A549 (cell line): ENCODE results near the gene MESP2. TPM values are rescaled to one million over a fixed set of nuclear protein-coding genes. Genes with fewer than 3 reads are reported as not detected.

ENCODE experiments used
- ATAC-seq, 2 experiments: fragments of 200-7000 bp in 1 of 2; fragments of >200 bp in 1 of 2; cut with Nextera tagmentation in 1 of 2; cut with Tn5 transposase in 1 of 2; 3 replicates each; pipeline versions ENCODE4 v1.8.0 to v1.9.1; 2018 to 2020; ENCODE audit warnings: mild to moderate bottlenecking in 1 of 2, moderate library complexity in 1 of 2
- CTCF ChIA-PET: fragments of 300-600 bp; sonication (Branson Sonifier 250); formaldehyde crosslinking; extraction: SDS; loops from one replicate; lab custom pipeline; 2021; ENCODE audit warnings: antibody characterized with exemption, inconsistent platforms; lab: Yijun Ruan, JAX
- POLR2A ChIA-PET: fragments of 350-600 bp; formaldehyde crosslinking; extraction: SDS; loops from one replicate; lab custom pipeline; 2021; ENCODE audit warnings: antibody characterized with exemption, inconsistent platforms; lab: Yijun Ruan, JAX
- DNase-seq, 2 experiments: peaks; one replicate each; pipeline versions ENCODE4 v3.0.0 to v3.0.0-alpha.2; 2011 to 2016; ENCODE audit warnings: low read depth in 1 of 2, low spot score in 1 of 2
- FAIRE-seq: peaks from 2 replicates; lab custom pipeline; 2011; peaks lifted over from hg19 to GRCh38; lab: Jason Lieb, UNC
- H3K27ac ChIP-seq, 2 experiments: fragments of >200 bp; sonication (Bioruptor Twin); formaldehyde crosslinking; 3 replicates each; pipeline ENCODE4 v1.5.1; 2016 to 2017
- H3K4me1 ChIP-seq: fragments of >200 bp; sonication (Bioruptor Twin); formaldehyde crosslinking; 3 replicates; pipeline ENCODE4 v1.6.1; 2016
- H3K4me2 ChIP-seq: fragments of >200 bp; sonication (Bioruptor Twin); formaldehyde crosslinking; 3 replicates; pipeline ENCODE4 v1.6.1; 2016
- H3K4me3 ChIP-seq: fragments of >200 bp; sonication (Bioruptor Twin); formaldehyde crosslinking; 3 replicates; pipeline ENCODE4 v1.5.1; 2016
- H3K9me3 ChIP-seq: fragments of >200 bp; sonication (Bioruptor Twin); formaldehyde crosslinking; 3 replicates; pipeline ENCODE4 v1.6.1; 2016
- BHLHE40 ChIP-seq: IDR thresholded peaks from 2 replicates; pipeline ENCODE4 v1.6.1; 2012; ENCODE audit warnings: low read depth, low read length, inconsistent platforms
- CEBPB ChIP-seq, 2 experiments: fragments of >200 bp in 1 of 2; sonication (Bioruptor Twin) in 1 of 2; formaldehyde crosslinking in 1 of 2; IDR thresholded peaks; 2 replicates each; pipeline ENCODE4 v1.6.1; 2012 to 2016
- GATA3 ChIP-seq: IDR thresholded peaks from 2 replicates; pipeline ENCODE4 v1.6.1; 2012; ENCODE audit warnings: borderline replicate concordance
- HOXB5 ChIP-seq: fragments of 250-450 bp; sonication (Bioruptor Pico); IDR thresholded peaks from 2 replicates; pipeline ENCODE4 v1.5.0; 2020; ENCODE audit warnings: mild to moderate bottlenecking, moderate library complexity
- JUN ChIP-seq, 2 experiments: fragments of >200 bp; sonication (Bioruptor Twin); formaldehyde crosslinking; IDR thresholded peaks; 2 replicates in 1 of 2; 3 replicates in 1 of 2; pipeline ENCODE4 v1.6.1; 2016 to 2017
- KDM5A ChIP-seq: fragments of 200-600 bp; sonication (generic); IDR thresholded peaks from 2 replicates; pipeline ENCODE4 v1.6.1; 2016; ENCODE audit warnings: antibody characterized with exemption, mild to moderate bottlenecking
- NFE2L2 ChIP-seq: fragments of 150-350 bp; conservative IDR thresholded peaks from 2 replicates; pipeline ENCODE4 v1.6.1; 2014; ENCODE audit warnings: low read length
- POLR2A ChIP-seq: IDR thresholded peaks from 2 replicates; pipeline ENCODE4 v1.6.1; 2012; ENCODE audit warnings: mild to moderate bottlenecking, low read length
- POLR2AphosphoS2 ChIP-seq: conservative IDR thresholded peaks from 2 replicates; pipeline ENCODE4 v1.6.1; 2012; ENCODE audit warnings: low read length, improper control_type of control experiment, inconsistent platforms
- RAD21 ChIP-seq, 2 experiments: fragments of >200 bp in 1 of 2; sonication (Bioruptor Twin) in 1 of 2; formaldehyde crosslinking in 1 of 2; IDR thresholded peaks in 1 of 2; conservative IDR thresholded peaks in 1 of 2; 2 replicates in 1 of 2; 3 replicates in 1 of 2; pipeline ENCODE4 v1.6.1; 2012 to 2018; ENCODE audit warnings: inconsistent platforms in 1 of 2
- RARB ChIP-seq: fragments of 250-450 bp; sonication (Bioruptor Pico); IDR thresholded peaks from 2 replicates; pipeline ENCODE4 v1.8.0; 2021; ENCODE audit warnings: mild to moderate bottlenecking, moderate library complexity
- RFX5 ChIP-seq: fragments of 450-650 bp; IDR thresholded peaks from 2 replicates; pipeline ENCODE4 v1.7.1; 2014; ENCODE audit warnings: antibody characterized with exemption, mild to moderate bottlenecking, moderate library complexity
- SMC3 ChIP-seq: fragments of >200 bp; sonication (Bioruptor Twin); formaldehyde crosslinking; IDR thresholded peaks from 3 replicates; pipeline ENCODE4 v1.6.1; 2018; ENCODE audit warnings: inconsistent platforms
- TFCP2L1 ChIP-seq: fragments of 250-450 bp; sonication (Bioruptor Pico); IDR thresholded peaks from 2 replicates; pipeline ENCODE4 v1.5.0; 2021; ENCODE audit warnings: mild to moderate bottlenecking
- TP53 ChIP-seq: fragments of 250-450 bp; sonication (Bioruptor Pico); IDR thresholded peaks from 2 replicates; pipeline ENCODE4 v1.5.0; 2021; ENCODE audit warnings: mild to moderate bottlenecking, moderate library complexity
- ZC3H11A ChIP-seq: fragments of 450-650 bp; IDR thresholded peaks from 2 replicates; pipeline ENCODE4 v1.6.1; 2014; ENCODE audit warnings: antibody characterized with exemption, mild to moderate bottlenecking
- WGBS: methylation state at CpG from one replicate; pipeline ENCODE4 v1.1.6; 2017; ENCODE audit errors: missing lambda C conversion rate; 5-methylcytosine and 5-hydroxymethylcytosine counted together
- polyA plus RNA-seq, 4 experiments: library from polyadenylated mRNA; depleted of rRNA in 3 of 4; stranded (reverse); fragments of >200 nt; fragmentation: RNase III in 1 of 4; extraction: RNeasy Plus Mini Kit Qiagen cat#74134 plus additional on column Dnase treatment in 1 of 4; gene quantifications; 2 replicates in 3 of 4; 3 replicates in 1 of 4; pipeline ENCODE4 v1.2.3, GENCODE V29; 2011 to 2017
- TF ChIP-seq, protein P1 (sequence below): IDR thresholded peaks from 2 replicates; pipeline ENCODE4 v1.6.1; 2012; ENCODE audit warnings: low read depth, borderline replicate concordance
- TF ChIP-seq, protein P2 (sequence below): fragments of >200 bp; sonication (Bioruptor Twin); formaldehyde crosslinking; IDR thresholded peaks from 3 replicates; pipeline ENCODE4 v1.5.1; 2016
- TF ChIP-seq, protein P3 (sequence below): fragments of 150-350 bp; IDR thresholded peaks from 2 replicates; pipeline ENCODE4 v1.6.1; 2014; ENCODE audit warnings: low read depth, mild to moderate bottlenecking, low read length
- TF ChIP-seq, protein P4 (sequence below): fragments of 250-450 bp; sonication (Bioruptor Pico); IDR thresholded peaks from 2 replicates; pipeline ENCODE4 v1.5.0; 2021; ENCODE audit warnings: mild to moderate bottlenecking, moderate library complexity, borderline replicate concordance
- TF ChIP-seq, protein P5 (sequence below): fragments of >200 bp; sonication (Bioruptor Twin); formaldehyde crosslinking; IDR thresholded peaks from 3 replicates; pipeline ENCODE4 v1.6.1; 2016

MESP2 gene
- polyA plus RNA-seq, 2 of the 4 experiments (the other 2 are of a cell fraction) = 0.22 to 0.57 TPM

DNA sequence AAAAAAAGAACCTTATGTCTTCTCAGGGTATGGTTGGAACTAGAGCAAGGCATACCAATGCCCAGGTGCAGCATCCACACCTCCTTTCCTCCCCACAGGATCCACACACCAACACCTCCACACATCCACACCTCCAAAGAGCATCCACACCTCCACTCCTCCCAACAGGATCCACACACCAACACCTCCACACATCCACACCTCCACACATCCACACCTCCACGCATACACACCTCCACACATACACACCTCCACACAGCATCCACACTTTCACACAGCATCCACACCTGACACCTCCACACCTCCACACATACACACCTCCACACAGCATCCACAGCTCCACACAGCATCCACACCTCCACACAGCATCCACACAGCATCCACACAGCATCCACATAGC is 30.4 kb upstream of the MESP2 start:
- WGBS = 82% methylated on average over 1 of the region's 1 CpG
- POLR2A ChIA-PET = no interaction called here
- Histone ChIP-seq H3K4me1 (peaks cover 8% of the 10 kb centered on the region; the same call in 2 of the 3 replicates), H3K9me3 (no peaks in the 10 kb centered on the region), H3K4me3 (no peak overlapping the region), H3K4me2 (no peak overlapping the region), H3K27ac (no peak overlapping the region)
- FAIRE-seq = no peak
- no peak for TF ChIP-seq POLR2AphosphoS2
- TF ChIP-seq TFCP2L1 (CRISPR knock-in tag) = no peak
- TF ChIP-seq RARB = no peak
- no peak for TF ChIP-seq RFX5
- TF ChIP-seq GATA3 = no peak
- TF ChIP-seq, protein P1, sequence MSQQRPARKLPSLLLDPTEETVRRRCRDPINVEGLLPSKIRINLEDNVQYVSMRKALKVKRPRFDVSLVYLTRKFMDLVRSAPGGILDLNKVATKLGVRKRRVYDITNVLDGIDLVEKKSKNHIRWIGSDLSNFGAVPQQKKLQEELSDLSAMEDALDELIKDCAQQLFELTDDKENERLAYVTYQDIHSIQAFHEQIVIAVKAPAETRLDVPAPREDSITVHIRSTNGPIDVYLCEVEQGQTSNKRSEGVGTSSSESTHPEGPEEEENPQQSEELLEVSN = no peak
- TF ChIP-seq POLR2A = no peak
- TF ChIP-seq, protein P2, sequence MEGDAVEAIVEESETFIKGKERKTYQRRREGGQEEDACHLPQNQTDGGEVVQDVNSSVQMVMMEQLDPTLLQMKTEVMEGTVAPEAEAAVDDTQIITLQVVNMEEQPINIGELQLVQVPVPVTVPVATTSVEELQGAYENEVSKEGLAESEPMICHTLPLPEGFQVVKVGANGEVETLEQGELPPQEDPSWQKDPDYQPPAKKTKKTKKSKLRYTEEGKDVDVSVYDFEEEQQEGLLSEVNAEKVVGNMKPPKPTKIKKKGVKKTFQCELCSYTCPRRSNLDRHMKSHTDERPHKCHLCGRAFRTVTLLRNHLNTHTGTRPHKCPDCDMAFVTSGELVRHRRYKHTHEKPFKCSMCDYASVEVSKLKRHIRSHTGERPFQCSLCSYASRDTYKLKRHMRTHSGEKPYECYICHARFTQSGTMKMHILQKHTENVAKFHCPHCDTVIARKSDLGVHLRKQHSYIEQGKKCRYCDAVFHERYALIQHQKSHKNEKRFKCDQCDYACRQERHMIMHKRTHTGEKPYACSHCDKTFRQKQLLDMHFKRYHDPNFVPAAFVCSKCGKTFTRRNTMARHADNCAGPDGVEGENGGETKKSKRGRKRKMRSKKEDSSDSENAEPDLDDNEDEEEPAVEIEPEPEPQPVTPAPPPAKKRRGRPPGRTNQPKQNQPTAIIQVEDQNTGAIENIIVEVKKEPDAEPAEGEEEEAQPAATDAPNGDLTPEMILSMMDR = no peak
- no peak for TF ChIP-seq JUN (IDR thresholded peaks at IDR 0.05)
- no peak for TF ChIP-seq KDM5A
- TF ChIP-seq, protein P3, sequence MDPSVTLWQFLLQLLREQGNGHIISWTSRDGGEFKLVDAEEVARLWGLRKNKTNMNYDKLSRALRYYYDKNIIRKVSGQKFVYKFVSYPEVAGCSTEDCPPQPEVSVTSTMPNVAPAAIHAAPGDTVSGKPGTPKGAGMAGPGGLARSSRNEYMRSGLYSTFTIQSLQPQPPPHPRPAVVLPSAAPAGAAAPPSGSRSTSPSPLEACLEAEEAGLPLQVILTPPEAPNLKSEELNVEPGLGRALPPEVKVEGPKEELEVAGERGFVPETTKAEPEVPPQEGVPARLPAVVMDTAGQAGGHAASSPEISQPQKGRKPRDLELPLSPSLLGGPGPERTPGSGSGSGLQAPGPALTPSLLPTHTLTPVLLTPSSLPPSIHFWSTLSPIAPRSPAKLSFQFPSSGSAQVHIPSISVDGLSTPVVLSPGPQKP = no peak
- no peak for TF ChIP-seq BHLHE40
- no peak for ATAC-seq
- DNase-seq = no peak
- CTCF ChIA-PET = interaction anchor here (1.3 to 6.4 kb wide), 4 partner anchors 15 to 143 kb away, joined by 3 to 110 read pairs (median 14); no protein-coding TSS in a partner anchor

DNA sequence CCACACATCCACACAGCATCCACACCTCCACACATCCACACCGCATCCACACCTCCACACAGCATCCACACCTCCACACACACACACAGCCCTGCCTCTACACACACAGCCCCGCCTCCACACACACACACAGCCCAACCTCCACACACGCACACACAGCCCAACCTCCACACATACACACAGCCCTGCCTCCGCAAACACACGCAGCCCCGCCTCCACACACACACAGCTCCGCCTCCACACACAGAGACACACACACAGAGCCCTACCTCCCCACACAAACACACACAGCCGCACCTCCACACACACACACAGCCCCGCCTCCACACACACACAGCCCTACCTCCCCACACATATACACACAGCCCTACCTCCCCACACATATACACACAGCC is 29.7 kb upstream of the MESP2 start:
- Histone ChIP-seq H3K4me2 (no peak overlapping the region), H3K4me3 (no peak overlapping the region), H3K9me3 (no peaks in the 10 kb centered on the region), H3K4me1 (peaks cover 10% of the 10 kb centered on the region), H3K27ac (no peak overlapping the region)
- ATAC-seq (no peak), FAIRE-seq (no peak), DNase-seq (peak in 1 of 2 experiments; percentile 35)
- CTCF ChIA-PET = interaction anchor here (1.1 to 2.9 kb wide), 2 partner anchors 14 to 19 kb away, joined by 3 to 17 read pairs; no protein-coding TSS in a partner anchor
- no peak for TF ChIP-seq HOXB5 (CRISPR knock-in tag)
- POLR2A ChIA-PET = no interaction called here
- 62% methylated on average over 9 of the region's 9 CpGs for WGBS

DNA sequence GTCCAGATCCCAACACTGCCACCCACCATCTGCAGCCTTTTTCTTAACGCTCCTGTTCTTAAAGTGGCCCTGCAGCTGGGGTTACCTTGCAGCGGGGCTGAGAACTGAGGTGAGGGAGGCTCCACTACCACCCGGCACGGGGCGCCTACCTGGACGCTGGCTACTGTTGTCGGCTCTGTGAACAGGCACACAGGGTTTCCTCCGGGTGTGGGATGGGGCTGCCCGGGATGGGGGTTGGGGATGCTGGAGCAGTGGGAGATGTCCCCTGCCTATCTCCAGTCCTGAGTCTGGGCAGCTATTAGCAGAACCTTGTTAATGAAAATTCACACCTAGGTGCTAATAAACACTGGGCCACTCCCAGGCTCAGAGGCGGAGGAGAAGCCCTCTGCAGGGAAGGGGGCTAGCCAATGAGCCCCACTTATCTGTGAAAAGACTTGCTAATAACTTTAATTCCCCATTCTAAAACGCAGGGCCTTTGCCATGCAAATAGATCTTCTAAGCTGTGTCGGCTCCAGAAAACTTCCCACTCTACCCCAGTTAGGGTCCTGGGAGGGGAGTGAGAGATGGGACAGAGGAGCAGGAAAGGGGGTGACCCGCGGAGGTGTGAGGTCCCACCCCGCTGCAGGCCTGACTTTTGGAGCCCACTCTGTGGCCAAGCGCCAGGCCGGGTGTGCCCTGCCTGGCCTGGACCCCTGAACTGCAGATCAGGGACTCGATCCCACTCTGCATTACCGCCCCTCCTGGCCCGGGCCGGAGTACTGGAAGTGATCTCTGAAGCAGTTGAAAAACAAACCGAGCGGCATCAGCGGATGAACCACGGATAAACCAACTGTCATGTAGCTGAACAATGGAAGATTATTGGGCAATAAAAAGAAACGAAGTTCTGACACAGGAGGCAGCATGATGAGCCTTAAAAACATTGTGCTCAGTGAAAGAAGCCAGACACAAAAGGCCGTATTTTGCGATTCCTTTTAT is 28.1 kb upstream of the MESP2 start:
- no peak for DNase-seq
- no peak overlapping the region for H3K27ac ChIP-seq
- POLR2A ChIA-PET = no interaction called here
- no peaks in the 10 kb centered on the region for H3K9me3 ChIP-seq
- H3K4me1 ChIP-seq = peaks cover 13% of the 10 kb centered on the region
- H3K4me2 ChIP-seq = no peak overlapping the region
- no peak overlapping the region for H3K4me3 ChIP-seq
- CTCF ChIA-PET = interaction anchor here (0.6 to 8.1 kb wide), 9 partner anchors 7 to 389 kb away, joined by 3 to 100 read pairs (median 4); no protein-coding TSS in a partner anchor
- 85% methylated on average over 25 of the region's 28 CpGs for WGBS
- FAIRE-seq = no peak
- no peak for ATAC-seq
- TF ChIP-seq CEBPB (IDR thresholded peaks at IDR 0.05) (no peak), SMC3 (no peak), TP53 (no peak), ZC3H11A (no peak), NFE2L2 (no peak), RAD21 (conservative IDR thresholded peaks at IDR 0.05 in 1 of 2, IDR thresholded peaks at IDR 0.05 in 1 of 2) (no peak), JUN (IDR thresholded peaks at IDR 0.05) (no peak)
- TF ChIP-seq, protein P4, sequence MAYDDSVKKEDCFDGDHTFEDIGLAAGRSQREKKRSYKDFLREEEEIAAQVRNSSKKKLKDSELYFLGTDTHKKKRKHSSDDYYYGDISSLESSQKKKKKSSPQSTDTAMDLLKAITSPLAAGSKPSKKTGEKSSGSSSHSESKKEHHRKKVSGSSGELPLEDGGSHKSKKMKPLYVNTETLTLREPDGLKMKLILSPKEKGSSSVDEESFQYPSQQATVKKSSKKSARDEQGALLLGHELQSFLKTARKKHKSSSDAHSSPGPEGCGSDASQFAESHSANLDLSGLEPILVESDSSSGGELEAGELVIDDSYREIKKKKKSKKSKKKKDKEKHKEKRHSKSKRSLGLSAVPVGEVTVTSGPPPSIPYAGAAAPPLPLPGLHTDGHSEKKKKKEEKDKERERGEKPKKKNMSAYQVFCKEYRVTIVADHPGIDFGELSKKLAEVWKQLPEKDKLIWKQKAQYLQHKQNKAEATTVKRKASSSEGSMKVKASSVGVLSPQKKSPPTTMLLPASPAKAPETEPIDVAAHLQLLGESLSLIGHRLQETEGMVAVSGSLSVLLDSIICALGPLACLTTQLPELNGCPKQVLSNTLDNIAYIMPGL = no peak
- TF ChIP-seq, protein P5, sequence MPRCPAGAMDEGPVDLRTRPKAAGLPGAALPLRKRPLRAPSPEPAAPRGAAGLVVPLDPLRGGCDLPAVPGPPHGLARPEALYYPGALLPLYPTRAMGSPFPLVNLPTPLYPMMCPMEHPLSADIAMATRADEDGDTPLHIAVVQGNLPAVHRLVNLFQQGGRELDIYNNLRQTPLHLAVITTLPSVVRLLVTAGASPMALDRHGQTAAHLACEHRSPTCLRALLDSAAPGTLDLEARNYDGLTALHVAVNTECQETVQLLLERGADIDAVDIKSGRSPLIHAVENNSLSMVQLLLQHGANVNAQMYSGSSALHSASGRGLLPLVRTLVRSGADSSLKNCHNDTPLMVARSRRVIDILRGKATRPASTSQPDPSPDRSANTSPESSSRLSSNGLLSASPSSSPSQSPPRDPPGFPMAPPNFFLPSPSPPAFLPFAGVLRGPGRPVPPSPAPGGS = no peak
- TF ChIP-seq, protein P2 = no peak
- TF ChIP-seq, protein P3 = no peak
